ENCODE data around the gene PBX3. TPM values are rescaled to one million over a fixed set of nuclear protein-coding genes. Genes with fewer than 3 reads are reported as not detected.
A peak's percentile ranks its signal among the peaks of the same experiment; 100 is the strongest.

The PBX3 gene
- total RNA-seq, 1 donor from 2014 or later = 46.1 TPM

DNA sequence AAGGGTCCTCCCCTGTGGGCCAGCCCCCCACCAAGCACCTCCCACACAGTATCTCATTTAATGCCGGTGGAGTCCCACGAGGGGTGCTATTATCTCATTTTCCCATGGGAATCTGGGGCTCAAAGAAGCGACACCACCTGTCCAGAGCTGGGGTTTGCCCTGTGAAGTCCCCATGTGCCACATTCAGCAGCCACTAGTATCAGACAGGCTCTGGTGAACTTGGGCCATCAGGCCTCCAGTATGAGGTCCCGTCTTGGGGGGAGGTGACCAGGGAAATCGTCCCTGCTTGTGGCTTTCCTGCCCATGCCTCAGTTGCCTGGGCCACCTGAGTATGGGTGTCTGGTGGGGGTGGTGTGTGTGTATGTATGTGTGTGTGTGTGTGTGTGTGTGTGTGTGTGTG is 222.7 kb downstream of the PBX3 start:
- no peak for TF ChIP-seq CTCF (IDR thresholded peaks at IDR 0.05)
- intact Hi-C loops (cut with DNase I) = no loop called here

GRCh38 chr9:125970340-125970739 is 223.2 kb downstream of the PBX3 start:
- Histone ChIP-seq H3K27me3 (ENCODE audit: low read depth) (no peaks in the 10 kb centered on the region), H3K4me1 (no peaks in the 10 kb centered on the region), H3K27ac (no peak overlapping the region), H3K36me3 (peaks cover 21% of the 10 kb centered on the region), H3K9me3 (no peaks in the 10 kb centered on the region), H3K4me3 (no peak overlapping the region)
- DNase-seq (no peak), ATAC-seq (no peak)
- TF ChIP-seq CTCF (IDR thresholded peaks at IDR 0.05) = no peak
- intact Hi-C loops (cut with DNase I) = no loop called here

More for the DNA sequence above, 222.7 kb downstream of the PBX3 start:
- no peak overlapping the region for H3K4me3 ChIP-seq
- no peaks in the 10 kb centered on the region for H3K27me3 ChIP-seq (ENCODE audit: low read depth)
- H3K9me3 ChIP-seq = no peaks in the 10 kb centered on the region
- DNase-seq = no peak
- H3K4me1 ChIP-seq = no peaks in the 10 kb centered on the region
- H3K27ac ChIP-seq = no peak overlapping the region
- no peak for ATAC-seq
- peaks cover 26% of the 10 kb centered on the region for H3K36me3 ChIP-seq

- ATAC-seq (no peak), DNase-seq (no peak)
- Histone ChIP-seq H3K4me1 (no peaks in the 10 kb centered on the region), H3K36me3 (peaks cover 16% of the 10 kb centered on the region), H3K27ac (no peak overlapping the region), H3K4me3 (no peak overlapping the region), H3K9me3 (no peaks in the 10 kb centered on the region), H3K27me3 (ENCODE audit: low read depth) (no peaks in the 10 kb centered on the region)
- intact Hi-C loops (cut with DNase I) = no loop called here
- no peak for TF ChIP-seq CTCF (IDR thresholded peaks at IDR 0.05)
Observed at GRCh38 chr9:125971050-125971449, 223.9 kb downstream of the PBX3 start.

- Histone ChIP-seq H3K27me3 (ENCODE audit: low read depth) (no peaks in the 10 kb centered on the region), H3K4me3 (no peak overlapping the region), H3K9me3 (no peaks in the 10 kb centered on the region), H3K27ac (no peak overlapping the region), H3K4me1 (no peaks in the 10 kb centered on the region), H3K36me3 (peaks cover 8% of the 10 kb centered on the region)
- DNase-seq (no peak), ATAC-seq (peak in 1 of 2 donors; percentile 49)
- TF ChIP-seq CTCF (IDR thresholded peaks at IDR 0.05) = no peak
- intact Hi-C loops (cut with DNase I) = no loop called here
Observed at GRCh38 chr9:125972012-125972729, 225.0 kb downstream of the PBX3 start.

DNA sequence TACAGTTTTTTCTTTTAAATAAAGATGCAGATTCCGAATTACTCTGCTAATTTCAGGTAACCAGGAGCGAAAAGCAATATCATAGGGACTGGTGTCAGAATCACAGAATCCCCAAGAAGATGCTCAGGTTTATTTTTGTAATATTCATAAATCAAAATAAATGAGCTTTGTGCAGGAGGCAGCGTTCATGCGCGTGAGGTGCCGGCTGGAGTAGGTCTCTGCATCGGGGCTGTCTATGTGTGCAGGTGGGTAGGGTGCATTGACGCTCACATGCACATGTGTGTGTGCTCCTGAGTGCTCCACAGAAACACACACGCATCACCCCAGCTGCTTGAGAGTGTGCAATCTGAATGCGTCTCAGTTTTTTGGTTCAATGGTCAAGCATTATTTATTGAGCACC is 226.4 kb downstream of the PBX3 start:
- H3K36me3 ChIP-seq = no peaks in the 10 kb centered on the region
- intact Hi-C loops (cut with DNase I) = no loop called here
- ATAC-seq = no peak
- no peak for DNase-seq
- H3K27me3 ChIP-seq (ENCODE audit: low read depth) = no peaks in the 10 kb centered on the region
- no peak for TF ChIP-seq CTCF (IDR thresholded peaks at IDR 0.05)
- H3K27ac ChIP-seq = no peak overlapping the region
- no peaks in the 10 kb centered on the region for H3K4me1 ChIP-seq
- no peaks in the 10 kb centered on the region for H3K9me3 ChIP-seq
- H3K4me3 ChIP-seq = no peak overlapping the region

All from lower lobe of right lung (tissue), 2 donors.